Measurements from ENCODE around the gene PAPPA. TPM values are rescaled to one million over a fixed set of nuclear protein-coding genes. Genes with fewer than 3 reads are reported as not detected.

Gene PAPPA
- total RNA-seq, 1 experiment from 2014 or later: 0.05 TPM

DNA sequence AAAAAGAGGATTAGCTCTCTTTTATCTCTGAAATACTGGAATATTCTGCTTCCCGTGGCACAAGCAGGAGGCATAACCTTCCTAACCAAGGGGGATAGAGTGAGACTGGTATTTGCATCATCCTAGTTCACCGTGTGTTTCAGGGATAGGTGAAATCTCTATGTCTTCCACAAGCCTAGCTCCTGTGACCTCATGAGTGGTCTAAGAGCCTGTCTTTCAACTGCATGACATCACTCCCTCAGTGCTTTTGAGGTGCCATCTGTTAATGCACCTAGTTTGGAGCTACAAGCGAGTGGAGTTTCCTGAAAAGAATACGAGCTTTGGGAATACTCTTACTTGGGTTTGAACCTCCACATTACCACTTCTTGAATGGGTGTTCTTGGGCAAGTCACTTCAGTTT is 181.8 kb downstream of the PAPPA start:
- BruUV-seq (replicated peaks): no TSS peak
- peaks cover 92% of the 10 kb centered on the region for H3K27me3 ChIP-seq (ENCODE audit: insufficient read depth, low read length)
- no peaks in the 10 kb centered on the region for H3K36me3 ChIP-seq (ENCODE audit: control insufficient read depth in 1 of 2, insufficient read depth in 2 of 2, low read length in 2 of 2)
- TF ChIP-seq CBX3 (IDR thresholded peaks at IDR 0.05; ENCODE audit: low read depth) (no peak), TCF7L2 (IDR thresholded peaks at IDR 0.05; ENCODE audit: borderline replicate concordance, extremely low read depth, insufficient read depth, insufficient read length) (no peak)
- no peak for ATAC-seq
- no peak overlapping the region for H2AFZ ChIP-seq (ENCODE audit: low read depth, low read length, poor library complexity, severe bottlenecking)
- RAD21 ChIA-PET (ENCODE audit: low non-redundant PET in 1 of 2, low total read pairs in 2 of 2, uncharacterized antibody in 2 of 2, unreplicated experiment in 2 of 2): no interaction called here
- intact Hi-C loops (cut with micrococcal nuclease): no loop called here
- H3K9me3 ChIP-seq (ENCODE audit: control insufficient read depth in 1 of 2, insufficient read depth in 1 of 2, low read depth in 1 of 2, low read length in 2 of 2): no peaks in the 10 kb centered on the region
- POLR2A ChIA-PET: no interaction called here
- H3K79me2 ChIP-seq (ENCODE audit: insufficient read depth, low read length): no peaks in the 10 kb centered on the region
- no peaks in the 10 kb centered on the region for H3K9me2 ChIP-seq (ENCODE audit: insufficient read depth)
- H3K4me1 ChIP-seq (ENCODE audit: control insufficient read depth in 1 of 2, insufficient read depth in 2 of 2, low read length in 2 of 2): no peaks in the 10 kb centered on the region
- H3K4me3 ChIP-seq (replicated peaks in 1 of 2; ENCODE audit: low read depth in 1 of 2, low read length in 2 of 2): no peak overlapping the region
- no peak for DNase-seq (ENCODE audit: low read depth, low spot score)
- CTCF ChIA-PET: no interaction called here
- no peaks in the 10 kb centered on the region for H4K20me1 ChIP-seq (ENCODE audit: insufficient read depth)
- no peak overlapping the region for H3K9ac ChIP-seq (ENCODE audit: low read length)
- no peak overlapping the region for H3K27ac ChIP-seq (ENCODE audit: low read depth, low read length)
- no peak overlapping the region for H3K4me2 ChIP-seq (ENCODE audit: low read length)

DNA sequence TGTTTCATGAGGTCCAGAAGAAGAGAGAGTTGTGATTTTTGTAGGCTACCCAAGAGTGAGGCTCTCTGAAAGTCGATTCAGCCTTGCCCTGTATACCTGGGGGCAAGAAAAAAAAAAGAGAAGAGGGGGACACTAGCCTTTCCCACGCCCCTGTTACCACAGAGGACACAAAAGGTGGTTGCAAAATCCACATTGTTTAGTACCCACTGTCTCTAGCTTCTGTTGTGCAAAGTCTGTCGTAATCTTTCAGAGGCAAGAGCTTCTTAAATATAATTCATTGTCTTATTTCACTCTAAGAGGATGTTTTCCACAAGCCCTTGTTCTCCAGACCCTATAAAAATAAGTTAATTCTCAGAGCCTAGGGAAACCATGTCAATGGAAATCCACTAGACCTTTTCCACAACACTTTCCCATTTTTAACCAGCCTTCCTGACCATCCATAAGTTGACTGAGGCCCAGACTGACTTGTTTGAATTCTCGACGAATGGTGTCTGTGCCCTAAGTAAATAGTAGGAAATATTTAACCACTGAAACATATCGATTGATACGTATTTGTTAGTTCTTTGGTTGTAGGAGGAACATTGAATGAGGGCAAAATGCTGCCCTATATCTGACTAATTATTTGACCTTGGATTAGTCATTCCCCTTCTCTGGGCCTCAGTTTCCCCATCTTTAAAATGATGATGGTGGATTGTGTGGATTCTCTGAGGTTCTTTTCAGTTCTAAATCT is 182.7 kb downstream of the PAPPA start:
- CTCF ChIA-PET: no interaction called here
- ATAC-seq: no peak
- intact Hi-C loops (cut with micrococcal nuclease): no loop called here

More for the DNA sequence above, 182.7 kb downstream of the PAPPA start:
- no peaks in the 10 kb centered on the region for H3K79me2 ChIP-seq (ENCODE audit: insufficient read depth, low read length)
- no peaks in the 10 kb centered on the region for H3K9me2 ChIP-seq (ENCODE audit: insufficient read depth)
- no peak overlapping the region for H2AFZ ChIP-seq (ENCODE audit: low read depth, low read length, poor library complexity, severe bottlenecking)
- no peaks in the 10 kb centered on the region for H4K20me1 ChIP-seq (ENCODE audit: insufficient read depth)
- H3K27ac ChIP-seq (ENCODE audit: low read depth, low read length): no peak overlapping the region
- H3K27me3 ChIP-seq (ENCODE audit: insufficient read depth, low read length): peaks cover 90% of the 10 kb centered on the region
- TF ChIP-seq ZFX (IDR thresholded peaks at IDR 0.05) (no peak), SRF (IDR thresholded peaks at IDR 0.05; ENCODE audit: low read depth) (no peak)
- DNase-seq (ENCODE audit: low read depth, low spot score): no peak
- ChIA-PET POLR2A (no interaction called here), RAD21 (ENCODE audit: low non-redundant PET in 1 of 2, low total read pairs in 2 of 2, uncharacterized antibody in 2 of 2, unreplicated experiment in 2 of 2) (no interaction called here)
- no peaks in the 10 kb centered on the region for H3K9me3 ChIP-seq (ENCODE audit: control insufficient read depth in 1 of 2, insufficient read depth in 1 of 2, low read depth in 1 of 2, low read length in 2 of 2)
- H3K4me1 ChIP-seq (ENCODE audit: control insufficient read depth in 1 of 2, insufficient read depth in 2 of 2, low read length in 2 of 2): no peaks in the 10 kb centered on the region
- no peaks in the 10 kb centered on the region for H3K36me3 ChIP-seq (ENCODE audit: control insufficient read depth in 1 of 2, insufficient read depth in 2 of 2, low read length in 2 of 2)
- no peak overlapping the region for H3K4me3 ChIP-seq (replicated peaks in 1 of 2; ENCODE audit: low read depth in 1 of 2, low read length in 2 of 2)
- H3K9ac ChIP-seq (ENCODE audit: low read length): no peak overlapping the region
- no peak overlapping the region for H3K4me2 ChIP-seq (ENCODE audit: low read length)
- BruUV-seq (replicated peaks): no TSS peak
